Measurements from ENCODE around the gene GNB5. TPM values are rescaled to one million over a fixed set of nuclear protein-coding genes. Genes with fewer than 3 reads are reported as not detected.
"Not testable (repeated sequence)": the region's sequence is repeated elsewhere in the genome, so short reads cannot be mapped to it uniquely, and the experiment has no call there.

Gene GNB5
- total RNA-seq, 1 donor from 2014 or later, result 12.7 TPM

DNA sequence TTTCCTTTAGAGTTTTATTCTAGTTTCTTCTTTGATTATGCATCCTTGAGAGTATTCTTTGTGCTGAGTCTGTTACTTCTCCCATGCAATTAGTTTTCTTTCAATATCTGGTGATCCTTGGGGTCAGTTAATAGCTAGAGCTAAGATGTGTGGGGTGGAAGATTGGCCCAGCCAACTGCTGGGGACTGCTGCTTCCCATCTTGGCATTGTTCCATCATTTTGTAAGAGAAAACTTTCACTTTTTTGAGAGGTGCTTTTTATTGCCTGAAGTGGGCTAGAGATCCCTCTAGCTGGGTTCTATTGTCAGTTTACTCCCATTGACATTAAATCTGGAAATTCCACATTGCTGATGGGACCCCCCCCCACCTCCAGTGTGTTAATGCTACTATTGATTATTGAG, 94.0 kb downstream of the GNB5 start:
- DNase-seq (ENCODE audit: low spot score) (no peak), ATAC-seq (no peak)

DNA sequence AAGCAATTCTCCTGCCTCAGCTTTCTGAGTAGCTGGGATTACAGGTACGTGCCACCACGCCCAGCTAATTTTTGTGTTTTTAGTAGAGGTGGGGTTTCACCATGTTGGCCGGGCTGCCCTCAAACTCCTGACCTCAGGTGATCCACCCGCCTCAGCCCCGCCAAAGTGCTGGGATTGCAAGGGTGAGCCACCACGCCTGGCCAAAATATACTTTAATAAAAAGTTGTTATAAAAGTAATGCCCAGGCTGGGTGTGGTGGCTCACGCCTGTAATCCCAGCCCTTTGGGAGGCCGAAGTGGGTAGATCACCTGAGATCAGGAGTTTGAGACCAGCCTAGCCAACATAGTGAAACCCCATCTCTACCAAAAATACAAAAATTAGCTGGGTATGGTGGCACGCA, 94.7 kb downstream of the GNB5 start:
- ATAC-seq; DNase-seq (ENCODE audit: low spot score): not testable (repeated sequence)

- ATAC-seq, result no peak
- no peak for DNase-seq (ENCODE audit: low spot score)
Observed at GRCh38 chr15:52095597-52096262, 95.5 kb downstream of the GNB5 start.

GRCh38 chr15:52094811-52095584, 96.2 kb downstream of the GNB5 start:
- DNase-seq (ENCODE audit: low spot score) (no peak), ATAC-seq (no peak)

DNA sequence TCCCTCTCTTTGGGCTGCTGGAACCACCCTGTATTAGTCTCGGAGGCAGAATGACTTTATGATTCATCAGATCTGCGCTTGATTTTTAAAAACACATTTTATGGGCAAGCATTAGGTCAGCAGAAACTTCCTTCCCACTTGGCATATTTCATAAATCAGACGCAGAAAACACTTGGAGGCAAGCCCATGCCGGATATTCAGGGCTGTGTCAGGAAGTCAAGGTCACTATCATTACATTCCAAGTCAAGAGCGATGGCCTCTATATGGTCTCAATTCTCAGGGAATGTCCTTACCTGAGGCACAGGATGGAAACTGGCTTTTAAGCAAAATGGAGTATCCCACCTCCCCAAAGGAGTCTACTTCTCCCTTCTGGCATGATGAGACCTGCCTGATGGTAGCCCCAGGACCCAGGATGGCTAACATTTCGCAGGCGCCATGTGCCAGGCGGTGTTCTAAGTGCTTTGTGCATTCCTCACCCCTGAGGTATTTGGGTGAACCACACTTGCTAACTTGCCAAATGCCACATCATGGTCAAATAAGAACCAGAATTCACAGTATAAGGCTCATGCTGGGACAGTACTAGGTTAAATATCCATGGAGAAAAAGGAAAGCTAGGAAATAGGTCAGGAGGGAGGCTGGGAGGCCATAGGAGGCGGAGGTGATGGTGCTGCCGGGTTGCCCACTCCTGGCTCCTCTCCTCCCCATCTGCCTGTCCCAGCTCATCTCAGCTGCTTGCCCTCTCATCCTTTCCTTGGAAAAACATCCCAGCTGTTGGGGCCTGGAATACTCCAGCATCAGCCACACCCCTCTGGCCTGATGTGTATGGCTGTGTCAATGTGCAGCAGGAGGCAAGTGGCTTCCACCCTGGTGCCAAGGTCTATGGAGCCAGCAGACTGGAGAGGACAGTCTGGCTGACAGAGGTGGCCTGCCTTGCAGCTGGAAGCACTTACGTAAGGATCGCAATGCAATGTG, 97.4 kb downstream of the GNB5 start:
- peak; percentile 45 for ATAC-seq
- DNase-seq (ENCODE audit: low spot score), result no peak

- ATAC-seq (no peak), DNase-seq (ENCODE audit: low spot score) (no peak)
Observed at GRCh38 chr15:52093167-52093538, 98.0 kb downstream of the GNB5 start.

DNA sequence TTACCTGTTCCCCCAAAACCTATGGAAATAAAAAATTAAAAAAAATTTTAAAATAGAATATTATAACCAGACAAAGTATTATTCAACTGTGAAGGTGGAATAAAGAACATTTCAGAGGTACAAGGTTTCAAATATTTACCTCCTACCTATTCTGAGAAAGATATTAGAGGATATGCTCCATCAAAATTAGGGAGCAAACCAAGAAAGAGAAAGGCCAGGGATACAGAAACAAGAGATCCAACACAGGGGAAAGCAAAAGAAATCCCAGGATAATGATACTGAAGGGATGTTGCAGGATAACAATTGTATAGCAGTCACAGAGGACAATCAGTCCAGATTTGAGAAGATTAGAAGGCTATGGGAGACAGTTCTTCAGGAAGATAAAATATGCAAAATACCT, 101.0 kb downstream of the GNB5 start:
- DNase-seq (ENCODE audit: low spot score), result no peak
- ATAC-seq, result no peak

GRCh38 chr15:52086011-52086786, 105.0 kb downstream of the GNB5 start:
- ATAC-seq, result no peak
- no peak for DNase-seq (ENCODE audit: low spot score)

DNA sequence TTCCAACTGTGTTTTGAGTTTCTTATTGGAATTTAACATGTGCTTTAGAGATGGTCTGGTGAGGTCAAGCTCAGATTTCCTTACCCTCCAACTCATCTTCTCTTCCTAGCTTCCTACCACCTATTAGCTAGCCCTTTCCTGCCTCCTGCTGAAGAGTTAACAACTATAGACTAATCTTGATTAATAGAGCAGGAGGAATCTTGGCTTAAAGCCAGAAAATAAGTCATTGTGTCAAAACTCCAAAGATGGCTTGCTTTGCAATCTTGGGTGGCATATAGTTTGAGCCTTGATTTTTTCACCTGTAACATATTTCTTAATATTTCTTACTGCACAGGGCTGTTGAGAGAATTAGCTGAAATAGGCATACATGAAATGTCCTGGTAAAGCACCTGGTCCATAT, 105.9 kb downstream of the GNB5 start:
- no peak for ATAC-seq

GRCh38 chr15:52083603-52084002, 107.6 kb downstream of the GNB5 start:
- DNase-seq (ENCODE audit: low spot score) (no peak), ATAC-seq (no peak)

More for the DNA sequence above, 105.9 kb downstream of the GNB5 start:
- DNase-seq (ENCODE audit: low spot score), result no peak

GRCh38 chr15:52083037-52083359, 108.2 kb downstream of the GNB5 start:
- ATAC-seq; DNase-seq (ENCODE audit: low spot score): not testable (repeated sequence)

- no peak for DNase-seq (ENCODE audit: low spot score)
- ATAC-seq, result no peak
Observed at GRCh38 chr15:52082197-52083036, 108.8 kb downstream of the GNB5 start.

DNA sequence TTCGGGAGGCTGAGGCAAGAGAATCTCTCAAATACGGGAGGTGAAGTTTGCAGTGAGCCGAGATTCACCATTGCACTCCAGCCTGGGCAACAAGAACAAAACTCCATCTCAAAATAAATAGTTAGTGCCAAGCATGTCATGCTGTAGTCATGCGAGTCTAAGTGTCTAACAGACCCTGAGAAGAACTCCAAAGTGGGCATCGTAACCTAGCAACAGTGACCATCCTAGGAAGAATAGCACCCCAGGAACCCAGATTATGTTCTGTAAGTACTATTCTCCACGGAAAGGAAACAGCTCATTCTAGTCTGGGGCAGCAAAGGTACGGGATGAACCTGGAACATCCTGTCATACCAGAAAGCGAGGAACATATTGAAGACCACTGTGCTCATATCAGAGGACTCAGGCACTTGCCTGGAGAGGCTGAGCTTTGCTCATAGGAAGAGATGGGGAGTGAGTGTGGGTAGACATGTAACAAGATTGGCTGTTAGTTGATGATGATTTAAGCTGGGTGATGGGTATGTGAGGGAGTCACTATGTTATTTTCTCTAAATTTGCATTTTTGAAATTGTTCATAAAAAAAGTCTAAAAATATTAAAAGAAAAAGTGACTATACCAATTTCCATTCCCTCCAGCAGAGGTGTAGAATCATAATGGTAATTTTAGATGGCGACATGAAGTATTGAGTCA, 110.3 kb downstream of the GNB5 start:
- ATAC-seq, result no peak
- no peak for DNase-seq (ENCODE audit: low spot score)

GRCh38 chr15:52080031-52080430, 111.2 kb downstream of the GNB5 start:
- ATAC-seq, result no peak
- DNase-seq (ENCODE audit: low spot score), result no peak

- DNase-seq (ENCODE audit: low spot score) (peak; percentile 86), ATAC-seq (peak; percentile 86)
Observed at GRCh38 chr15:52078876-52079700, 112.1 kb downstream of the GNB5 start.

- DNase-seq (ENCODE audit: low spot score) (peak; percentile 94), ATAC-seq (peak; percentile 88)
Observed at GRCh38 chr15:52078197-52078875, 112.9 kb downstream of the GNB5 start.

- DNase-seq (ENCODE audit: low spot score) (no peak), ATAC-seq (no peak)
Observed at GRCh38 chr15:52076889-52077781, 114.1 kb downstream of the GNB5 start.
